A549 (cell line): ENCODE data around the gene UVSSA. TPM values are rescaled to one million over a fixed set of nuclear protein-coding genes. Genes with fewer than 3 reads are reported as not detected.

Source experiments
- ATAC-seq, 2 experiments: fragments of 200-7000 bp in 1 of 2; fragments of >200 bp in 1 of 2; cut with Nextera tagmentation in 1 of 2; cut with Tn5 transposase in 1 of 2; 3 replicates each; pipeline versions ENCODE4 v1.8.0 to v1.9.1; 2018 to 2020; ENCODE audit warnings: mild to moderate bottlenecking in 1 of 2, moderate library complexity in 1 of 2
- CTCF ChIA-PET: fragments of 300-600 bp; sonication (Branson Sonifier 250); formaldehyde crosslinking; extraction: SDS; loops from one replicate; lab custom pipeline; 2021; ENCODE audit warnings: antibody characterized with exemption, inconsistent platforms; lab: Yijun Ruan, JAX
- POLR2A ChIA-PET: fragments of 350-600 bp; formaldehyde crosslinking; extraction: SDS; loops from one replicate; lab custom pipeline; 2021; ENCODE audit warnings: antibody characterized with exemption, inconsistent platforms; lab: Yijun Ruan, JAX
- DNase-seq, 2 experiments: peaks; one replicate each; pipeline versions ENCODE4 v3.0.0 to v3.0.0-alpha.2; 2011 to 2016; ENCODE audit warnings: low read depth in 1 of 2, low spot score in 1 of 2
- FAIRE-seq: peaks from 2 replicates; lab custom pipeline; 2011; peaks lifted over from hg19 to GRCh38; lab: Jason Lieb, UNC
- H3K27ac ChIP-seq, 2 experiments: fragments of >200 bp; sonication (Bioruptor Twin); formaldehyde crosslinking; 3 replicates each; pipeline ENCODE4 v1.5.1; 2016 to 2017
- H3K4me1 ChIP-seq: fragments of >200 bp; sonication (Bioruptor Twin); formaldehyde crosslinking; 3 replicates; pipeline ENCODE4 v1.6.1; 2016
- H3K4me2 ChIP-seq: fragments of >200 bp; sonication (Bioruptor Twin); formaldehyde crosslinking; 3 replicates; pipeline ENCODE4 v1.6.1; 2016
- H3K4me3 ChIP-seq: fragments of >200 bp; sonication (Bioruptor Twin); formaldehyde crosslinking; 3 replicates; pipeline ENCODE4 v1.5.1; 2016
- H3K9me3 ChIP-seq: fragments of >200 bp; sonication (Bioruptor Twin); formaldehyde crosslinking; 3 replicates; pipeline ENCODE4 v1.6.1; 2016
- CBX2 ChIP-seq: fragments of 200-600 bp; sonication (generic); IDR thresholded peaks from 2 replicates; pipeline ENCODE4 v1.6.1; 2016; ENCODE audit warnings: low read depth, mild to moderate bottlenecking, borderline replicate concordance
- CHD2 ChIP-seq: fragments of 150-350 bp; IDR thresholded peaks from 2 replicates; pipeline ENCODE4 v1.6.1; 2014; ENCODE audit warnings: low read length; ENCODE audit not compliant: partially characterized antibody
- EHMT2 ChIP-seq: fragments of 200-600 bp; sonication (generic); IDR thresholded peaks from 2 replicates; pipeline ENCODE4 v1.6.1; 2016; ENCODE audit warnings: antibody characterized with exemption, low read depth, mild to moderate bottlenecking, moderate library complexity
- ELK1 ChIP-seq: fragments of 150-350 bp; IDR thresholded peaks from 2 replicates; pipeline ENCODE4 v1.6.1; 2014; ENCODE audit warnings: low read depth, mild to moderate bottlenecking, low read length
- EP300 ChIP-seq, 2 experiments: fragments of >200 bp; sonication (Bioruptor Twin); formaldehyde crosslinking; IDR thresholded peaks; 2 replicates in 1 of 2; 3 replicates in 1 of 2; pipeline ENCODE4 v1.6.1; 2016 to 2017
- GATA3 ChIP-seq: IDR thresholded peaks from 2 replicates; pipeline ENCODE4 v1.6.1; 2012; ENCODE audit warnings: borderline replicate concordance
- HEYL ChIP-seq: fragments of 250-450 bp; sonication (Bioruptor Pico); IDR thresholded peaks from 2 replicates; pipeline ENCODE4 v1.8.0; 2021; ENCODE audit warnings: mild to moderate bottlenecking, moderate library complexity
- HOXB5 ChIP-seq: fragments of 250-450 bp; sonication (Bioruptor Pico); IDR thresholded peaks from 2 replicates; pipeline ENCODE4 v1.5.0; 2020; ENCODE audit warnings: mild to moderate bottlenecking, moderate library complexity
- KDM1A ChIP-seq: fragments of 200-600 bp; sonication (generic); IDR thresholded peaks from 2 replicates; pipeline ENCODE4 v1.6.1; 2016; ENCODE audit warnings: low read depth, mild to moderate bottlenecking
- KDM5A ChIP-seq: fragments of 200-600 bp; sonication (generic); IDR thresholded peaks from 2 replicates; pipeline ENCODE4 v1.6.1; 2016; ENCODE audit warnings: antibody characterized with exemption, mild to moderate bottlenecking
- MAX ChIP-seq: IDR thresholded peaks from 2 replicates; pipeline ENCODE4 v1.6.1; 2012
- NPAS2 ChIP-seq: fragments of 250-450 bp; sonication (Bioruptor Pico); IDR thresholded peaks from 2 replicates; pipeline ENCODE4 v1.8.0; 2022; ENCODE audit warnings: mild to moderate bottlenecking, moderate library complexity, borderline replicate concordance
- PHF8 ChIP-seq: fragments of 200-600 bp; sonication (generic); IDR thresholded peaks from 2 replicates; pipeline ENCODE4 v1.6.1; 2016; ENCODE audit warnings: low read depth, mild to moderate bottlenecking, antibody characterized with exemption, moderate library complexity, borderline replicate concordance
- POLR2A ChIP-seq: IDR thresholded peaks from 2 replicates; pipeline ENCODE4 v1.6.1; 2012; ENCODE audit warnings: mild to moderate bottlenecking, low read length
- POLR2AphosphoS2 ChIP-seq: conservative IDR thresholded peaks from 2 replicates; pipeline ENCODE4 v1.6.1; 2012; ENCODE audit warnings: low read length, improper control_type of control experiment, inconsistent platforms
- SMC3 ChIP-seq: fragments of >200 bp; sonication (Bioruptor Twin); formaldehyde crosslinking; IDR thresholded peaks from 3 replicates; pipeline ENCODE4 v1.6.1; 2018; ENCODE audit warnings: inconsistent platforms
- TFCP2L1 ChIP-seq: fragments of 250-450 bp; sonication (Bioruptor Pico); IDR thresholded peaks from 2 replicates; pipeline ENCODE4 v1.5.0; 2021; ENCODE audit warnings: mild to moderate bottlenecking
- ZC3H11A ChIP-seq: fragments of 450-650 bp; IDR thresholded peaks from 2 replicates; pipeline ENCODE4 v1.6.1; 2014; ENCODE audit warnings: antibody characterized with exemption, mild to moderate bottlenecking
- ZSCAN20 ChIP-seq: fragments of 250-450 bp; sonication (Bioruptor Pico); IDR thresholded peaks from 2 replicates; pipeline ENCODE4 v1.8.0; 2022; ENCODE audit warnings: mild to moderate bottlenecking, moderate library complexity
- WGBS: methylation state at CpG from one replicate; pipeline ENCODE4 v1.1.6; 2017; ENCODE audit errors: missing lambda C conversion rate; 5-methylcytosine and 5-hydroxymethylcytosine counted together
- polyA plus RNA-seq, 4 experiments: library from polyadenylated mRNA; depleted of rRNA in 3 of 4; stranded (reverse); fragments of >200 nt; fragmentation: RNase III in 1 of 4; extraction: RNeasy Plus Mini Kit Qiagen cat#74134 plus additional on column Dnase treatment in 1 of 4; gene quantifications; 2 replicates in 3 of 4; 3 replicates in 1 of 4; pipeline ENCODE4 v1.2.3, GENCODE V29; 2011 to 2017
- TF ChIP-seq, protein P1 (sequence below): fragments of >200 bp; sonication (Bioruptor Twin); formaldehyde crosslinking; IDR thresholded peaks from 3 replicates; pipeline ENCODE4 v1.6.1; 2016
- TF ChIP-seq, protein P2 (sequence below): fragments of >200 bp; sonication (Bioruptor Twin); formaldehyde crosslinking; IDR thresholded peaks from 3 replicates; pipeline ENCODE4 v1.5.1; 2016

Gene UVSSA
- polyA plus RNA-seq, 2 of the 4 experiments (the other 2 are of a cell fraction) = 4.5 to 6.9 TPM

DNA sequence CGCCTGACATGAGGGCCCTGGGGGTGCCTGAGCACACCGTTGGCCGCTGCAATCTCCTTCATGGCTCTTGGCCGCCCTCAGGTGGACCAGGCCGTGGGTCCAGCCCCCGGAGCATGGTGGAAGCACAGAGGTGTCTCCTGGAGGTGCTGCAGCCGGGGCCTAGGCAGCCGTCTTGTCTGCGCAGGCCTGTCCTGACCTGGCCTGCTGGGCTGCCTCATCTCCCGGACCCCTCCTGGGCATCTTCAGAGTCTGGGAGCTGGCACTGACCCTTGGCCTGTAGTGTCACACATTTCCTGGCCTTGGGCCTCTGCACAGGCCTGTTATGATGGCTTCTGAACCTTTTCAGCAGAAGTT lies 20.9 kb downstream of the UVSSA start:
- WGBS = 96% methylated on average over 9 of the region's 10 CpGs
- no peak for DNase-seq
- no peak overlapping the region for H3K4me3 ChIP-seq
- no peak for FAIRE-seq
- CTCF ChIA-PET = interaction anchor here (1.9 kb wide), 1 partner anchor 11 kb away, joined by 7 read pairs; no protein-coding TSS in a partner anchor
- H3K4me1 ChIP-seq = no peaks in the 10 kb centered on the region
- H3K9me3 ChIP-seq = no peaks in the 10 kb centered on the region
- ATAC-seq = no peak
- POLR2A ChIA-PET = no interaction called here
- no peak overlapping the region for H3K27ac ChIP-seq
- no peak for TF ChIP-seq SMC3
- TF ChIP-seq HEYL = no peak
- H3K4me2 ChIP-seq = no peak overlapping the region

DNA sequence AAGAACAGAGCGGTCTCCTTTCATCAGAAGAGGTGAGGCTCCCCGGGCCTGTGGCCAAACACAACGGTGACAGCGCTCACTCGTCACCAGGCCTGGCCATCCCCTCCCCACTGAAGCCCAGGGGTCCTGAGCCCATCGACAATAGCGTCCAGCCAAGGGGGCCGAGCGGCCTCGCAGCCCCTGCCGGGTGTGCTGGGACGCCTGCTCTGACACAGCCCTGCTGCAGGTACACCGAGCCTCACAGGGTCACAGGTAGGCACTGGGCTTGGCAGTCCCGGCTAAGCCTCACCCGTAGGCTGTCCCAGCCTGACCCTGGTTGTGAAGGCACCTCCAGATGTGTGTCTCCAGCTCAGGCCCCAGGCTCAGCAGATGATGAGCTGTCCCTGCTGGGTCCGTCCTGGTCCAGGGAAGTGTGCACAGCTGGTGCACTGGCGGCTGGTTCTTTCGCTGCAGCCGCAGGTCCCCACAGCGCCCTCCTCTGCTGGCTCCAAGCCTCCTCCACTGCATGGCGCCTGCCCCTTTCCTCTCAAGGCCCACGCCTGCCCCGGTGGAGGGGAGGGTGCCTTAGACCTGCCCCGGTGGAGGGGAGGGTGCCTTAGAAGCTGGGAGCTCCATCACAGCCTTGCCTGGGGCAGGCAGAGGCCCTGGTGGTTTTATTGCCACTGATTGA lies 21.5 kb downstream of the UVSSA start:
- ChIA-PET CTCF (interaction anchor here (0.9 to 1.9 kb wide), 2 partner anchors 12 to 15 kb away, joined by 3 to 7 read pairs; no protein-coding TSS in a partner anchor), POLR2A (no interaction called here)
- Histone ChIP-seq H3K27ac (no peak overlapping the region), H3K4me3 (no peak overlapping the region), H3K4me1 (no peaks in the 10 kb centered on the region), H3K4me2 (no peak overlapping the region), H3K9me3 (no peaks in the 10 kb centered on the region)
- WGBS = 81% methylated on average over 7 of the region's 24 CpGs
- FAIRE-seq = no peak
- peak; percentile 10 to 56; a peak in 3 of 6 replicates for ATAC-seq
- no peak for DNase-seq
- TF ChIP-seq TFCP2L1 (no peak), CHD2 (no peak), ZC3H11A (no peak), GATA3 (no peak), POLR2AphosphoS2 (no peak), ZSCAN20 (no peak), POLR2A (no peak), EP300 (IDR thresholded peaks at IDR 0.05) (no peak), EHMT2 (no peak), KDM1A (no peak), MAX (no peak), CBX2 (no peak), KDM5A (no peak), ELK1 (no peak), NPAS2 (CRISPR knock-in tag) (no peak), PHF8 (no peak), HOXB5 (CRISPR knock-in tag) (no peak)
- TF ChIP-seq, protein P1, sequence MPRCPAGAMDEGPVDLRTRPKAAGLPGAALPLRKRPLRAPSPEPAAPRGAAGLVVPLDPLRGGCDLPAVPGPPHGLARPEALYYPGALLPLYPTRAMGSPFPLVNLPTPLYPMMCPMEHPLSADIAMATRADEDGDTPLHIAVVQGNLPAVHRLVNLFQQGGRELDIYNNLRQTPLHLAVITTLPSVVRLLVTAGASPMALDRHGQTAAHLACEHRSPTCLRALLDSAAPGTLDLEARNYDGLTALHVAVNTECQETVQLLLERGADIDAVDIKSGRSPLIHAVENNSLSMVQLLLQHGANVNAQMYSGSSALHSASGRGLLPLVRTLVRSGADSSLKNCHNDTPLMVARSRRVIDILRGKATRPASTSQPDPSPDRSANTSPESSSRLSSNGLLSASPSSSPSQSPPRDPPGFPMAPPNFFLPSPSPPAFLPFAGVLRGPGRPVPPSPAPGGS = no peak
- TF ChIP-seq, protein P2, sequence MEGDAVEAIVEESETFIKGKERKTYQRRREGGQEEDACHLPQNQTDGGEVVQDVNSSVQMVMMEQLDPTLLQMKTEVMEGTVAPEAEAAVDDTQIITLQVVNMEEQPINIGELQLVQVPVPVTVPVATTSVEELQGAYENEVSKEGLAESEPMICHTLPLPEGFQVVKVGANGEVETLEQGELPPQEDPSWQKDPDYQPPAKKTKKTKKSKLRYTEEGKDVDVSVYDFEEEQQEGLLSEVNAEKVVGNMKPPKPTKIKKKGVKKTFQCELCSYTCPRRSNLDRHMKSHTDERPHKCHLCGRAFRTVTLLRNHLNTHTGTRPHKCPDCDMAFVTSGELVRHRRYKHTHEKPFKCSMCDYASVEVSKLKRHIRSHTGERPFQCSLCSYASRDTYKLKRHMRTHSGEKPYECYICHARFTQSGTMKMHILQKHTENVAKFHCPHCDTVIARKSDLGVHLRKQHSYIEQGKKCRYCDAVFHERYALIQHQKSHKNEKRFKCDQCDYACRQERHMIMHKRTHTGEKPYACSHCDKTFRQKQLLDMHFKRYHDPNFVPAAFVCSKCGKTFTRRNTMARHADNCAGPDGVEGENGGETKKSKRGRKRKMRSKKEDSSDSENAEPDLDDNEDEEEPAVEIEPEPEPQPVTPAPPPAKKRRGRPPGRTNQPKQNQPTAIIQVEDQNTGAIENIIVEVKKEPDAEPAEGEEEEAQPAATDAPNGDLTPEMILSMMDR = no peak

- Histone ChIP-seq H3K4me1 (no peaks in the 10 kb centered on the region), H3K4me3 (no peak overlapping the region), H3K27ac (no peak overlapping the region)
- DNase-seq (no peak), FAIRE-seq (no peak), ATAC-seq (no peak)
- WGBS = 90% methylated on average over 7 of the region's 18 CpGs
- ChIA-PET CTCF (interaction anchor here (0.9 to 1.9 kb wide), 2 partner anchors 13 to 16 kb away, joined by 3 to 7 read pairs; no protein-coding TSS in a partner anchor), POLR2A (no interaction called here)
- TF ChIP-seq KDM1A = no peak
- TF ChIP-seq, all 56 proteins: peak for 0
- Histone ChIP-seq H3K4me2 (no peak overlapping the region), H3K9me3 (no peaks in the 10 kb centered on the region)
These were observed 22.1 kb downstream of the UVSSA start for GRCh38 chr4:1369091-1369450.
